Inferior parietal cortex (tissue), 1 donor: ENCODE measurements around the gene STAT3.
"Not testable (repeated sequence)": the region's sequence is repeated elsewhere in the genome, so short reads cannot be mapped to it uniquely, and the experiment has no call there.

Source experiments
- DNase-seq: peaks from one replicate; pipeline ENCODE4 v3.0.0-alpha.2; 2016; ENCODE audit errors: extremely low spot score

STAT3 gene

DNA sequence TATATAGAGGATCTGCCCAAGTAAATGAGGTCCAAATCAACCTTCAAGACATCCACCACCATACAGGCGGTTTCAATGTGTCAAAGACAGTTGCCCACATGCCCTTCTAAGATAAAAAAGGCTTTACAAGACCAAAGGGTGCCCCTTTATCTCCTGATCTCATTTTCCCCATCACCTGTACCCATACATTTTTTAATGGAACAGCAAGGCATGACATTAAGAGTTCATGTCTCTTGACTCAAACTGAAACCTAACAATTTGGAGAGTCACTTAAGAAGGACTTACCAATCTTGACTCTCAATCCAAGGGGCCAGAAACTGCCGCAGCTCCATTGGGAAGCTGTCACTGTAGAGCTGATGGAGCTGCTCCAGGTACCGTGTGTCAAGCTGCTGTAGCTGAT, 40.1 kb downstream of the STAT3 start:
- DNase-seq, result no peak

DNA sequence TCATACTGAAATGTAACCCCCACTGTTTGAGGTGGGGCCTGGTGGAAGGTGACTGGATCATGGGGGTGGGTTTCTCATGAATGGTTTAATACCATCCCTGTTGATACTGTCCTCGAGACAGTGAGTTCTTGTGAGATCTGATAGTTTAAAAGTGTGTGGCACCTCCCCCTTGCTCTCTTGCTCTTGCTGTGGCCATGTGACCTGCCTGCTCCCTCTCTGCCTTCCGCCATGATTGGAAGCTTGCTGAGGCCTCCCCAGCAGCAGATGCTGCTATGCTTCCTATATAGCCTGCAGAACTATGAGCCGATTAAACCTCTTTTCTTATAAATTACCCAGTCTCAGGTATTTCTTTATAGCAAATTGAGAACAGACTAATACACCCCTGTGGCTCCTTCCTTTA, 40.6 kb downstream of the STAT3 start:
- DNase-seq, result no peak

DNA sequence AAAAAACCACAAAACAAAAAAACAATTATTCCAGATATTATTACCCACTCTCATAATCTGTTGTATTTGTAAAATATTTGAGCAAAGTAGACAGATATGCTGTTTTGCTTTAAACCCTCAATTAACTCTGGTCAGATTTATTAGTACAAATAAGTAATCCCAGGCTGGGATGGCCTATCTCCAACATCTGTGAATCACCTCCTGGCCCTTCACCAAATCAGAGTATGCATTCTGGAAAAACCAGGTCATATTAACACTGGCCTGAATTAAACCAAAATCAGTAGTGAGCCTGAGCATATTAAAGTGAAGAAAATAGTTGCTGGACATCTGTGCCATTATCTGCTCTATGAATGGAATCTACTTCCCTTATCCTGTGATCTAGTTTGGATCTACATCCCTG, 41.0 kb downstream of the STAT3 start:
- DNase-seq, result no peak

DNA sequence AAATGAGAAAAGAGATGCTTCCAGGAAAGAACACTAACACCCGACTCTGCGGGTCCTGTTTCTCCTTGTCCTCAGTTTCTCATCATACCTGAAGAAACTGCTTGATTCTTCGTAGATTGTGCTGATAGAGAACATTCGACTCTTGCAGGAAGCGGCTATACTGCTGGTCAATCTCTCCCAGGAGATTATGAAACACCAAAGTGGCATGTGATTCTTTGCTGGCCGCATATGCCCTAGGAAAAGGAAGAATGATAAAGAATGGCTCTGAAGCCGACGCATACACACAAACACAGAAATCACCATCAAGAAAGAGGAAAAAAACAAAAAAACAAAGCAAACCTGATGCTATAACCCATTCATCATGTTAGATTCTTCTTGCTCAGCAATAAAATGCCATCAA, 41.8 kb downstream of the STAT3 start:
- no peak for DNase-seq

DNA sequence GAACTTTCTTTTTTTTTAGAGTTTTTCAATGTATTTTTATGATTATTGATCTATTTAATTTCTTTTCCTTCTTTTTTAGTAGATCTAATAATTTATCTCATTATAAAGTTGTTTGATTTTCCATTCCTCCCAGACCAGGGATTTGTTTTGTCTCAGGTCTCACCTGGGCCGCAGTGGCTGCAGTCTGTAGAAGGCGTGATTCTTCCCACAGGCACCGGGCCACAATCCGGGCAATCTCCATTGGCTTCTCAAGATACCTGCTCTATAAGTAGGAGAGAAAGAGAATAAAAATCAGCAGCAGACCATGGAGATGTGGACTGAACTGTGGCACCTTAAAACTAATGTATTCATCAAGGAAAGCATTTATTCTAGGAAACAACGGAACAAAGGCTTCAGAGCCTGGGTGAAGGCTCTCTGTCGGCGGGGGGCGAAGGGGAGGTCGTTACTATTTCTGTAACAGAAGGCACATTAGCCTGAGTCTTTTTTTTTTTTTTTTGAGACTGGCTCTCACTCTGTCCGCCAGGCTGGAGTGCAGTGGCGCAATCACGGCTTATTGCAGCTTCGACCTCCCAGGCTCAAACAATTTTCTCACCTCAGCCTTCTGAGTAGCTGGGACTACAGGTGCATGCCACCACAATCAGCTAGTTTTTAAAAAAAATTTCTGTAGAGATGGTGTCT, 42.7 kb downstream of the STAT3 start:
- no peak for DNase-seq

DNA sequence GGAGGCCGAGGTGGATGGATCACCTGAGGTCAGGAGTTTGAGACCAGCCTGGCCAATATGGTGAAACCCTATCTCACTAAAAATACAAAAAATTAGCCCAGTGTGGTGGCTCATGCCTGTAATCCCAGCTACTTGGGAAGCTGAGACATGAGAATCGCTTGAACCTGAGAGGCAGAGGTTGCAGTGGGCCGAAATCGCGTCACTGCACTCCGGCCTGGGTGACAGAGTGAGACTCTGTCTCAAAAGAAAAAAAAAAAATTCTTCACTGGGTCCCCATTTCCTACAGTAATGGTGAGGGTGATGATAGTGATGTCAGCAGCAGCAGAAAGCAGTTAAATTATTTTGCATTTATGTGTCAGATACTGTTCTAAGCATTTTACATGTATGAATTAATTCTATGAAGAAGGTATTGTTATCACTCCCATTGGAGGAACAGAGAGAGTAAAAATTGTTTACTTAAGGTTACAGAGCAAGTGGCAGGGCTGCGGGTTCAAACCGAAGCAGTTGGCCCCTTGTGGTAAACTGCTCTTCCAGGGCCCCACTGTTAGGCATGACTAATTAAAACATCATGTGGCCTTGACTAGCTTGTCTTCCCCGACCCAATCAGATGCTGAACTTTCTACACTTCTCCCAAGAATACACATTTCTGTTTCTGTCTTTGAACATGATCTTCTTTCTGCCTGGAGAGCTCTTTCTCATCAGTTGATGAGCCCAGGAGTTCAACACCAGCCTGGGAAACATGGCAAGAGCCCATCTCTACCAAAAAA, 45.8 kb downstream of the STAT3 start:
- no peak for DNase-seq

DNA sequence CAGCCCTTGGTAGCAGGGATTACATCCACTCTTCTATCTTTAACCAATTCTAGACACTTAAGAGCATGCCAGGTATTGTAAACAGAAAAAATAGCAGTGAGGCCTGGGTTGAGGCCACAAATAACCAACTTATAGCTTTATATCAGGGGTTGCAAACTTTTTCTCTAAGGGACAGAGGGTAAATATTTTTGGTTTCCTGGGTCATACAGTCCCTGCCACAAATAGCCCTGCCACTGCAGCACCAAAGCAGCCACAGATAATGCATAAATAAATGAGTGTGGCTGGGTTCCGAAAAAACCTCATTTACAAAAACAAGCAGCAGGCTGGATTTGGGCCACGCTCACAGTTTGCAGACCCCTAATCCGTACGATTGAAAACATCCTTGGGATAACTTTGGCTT, 46.7 kb downstream of the STAT3 start:
- DNase-seq, result no peak

DNA sequence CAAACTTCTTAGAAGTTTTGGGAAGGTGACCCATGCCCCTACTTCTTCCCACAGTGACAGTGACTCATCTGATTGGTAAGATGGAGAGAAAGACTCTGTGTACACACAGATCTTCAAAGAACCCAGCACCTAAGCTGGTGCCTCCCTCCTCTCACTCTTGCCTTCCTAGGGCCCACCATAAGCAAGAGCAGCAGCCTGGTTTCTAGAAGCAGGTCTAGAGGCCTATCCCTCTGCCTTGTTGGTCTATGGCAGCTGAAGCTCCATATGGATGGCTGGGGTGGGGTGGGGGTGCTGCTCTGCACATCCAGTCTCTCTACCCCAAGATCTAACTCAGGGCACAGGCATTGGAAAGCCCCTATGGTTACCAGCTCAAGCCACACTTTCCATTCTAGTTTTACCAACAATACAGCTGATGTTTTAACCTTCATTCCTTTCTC, 47.5 kb downstream of the STAT3 start:
- no peak for DNase-seq

DNA sequence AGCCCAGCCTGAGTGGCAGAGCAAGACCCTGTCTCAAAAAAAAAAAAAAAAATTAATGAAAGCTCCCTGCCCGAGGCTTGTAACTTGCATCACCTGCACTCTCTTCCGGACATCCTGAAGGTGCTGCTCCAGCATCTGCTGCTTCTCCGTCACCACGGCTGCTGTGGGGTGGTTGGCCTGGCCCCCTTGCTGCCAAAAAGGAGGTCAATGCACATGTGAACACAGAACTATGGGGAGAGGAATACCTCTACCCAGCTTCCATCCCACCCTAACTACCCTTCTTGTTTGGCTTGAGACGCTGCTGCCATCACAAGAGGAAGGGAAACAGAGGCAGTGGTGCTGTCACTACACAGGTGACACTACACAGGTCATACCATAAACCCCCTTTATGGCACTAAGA, 49.0 kb downstream of the STAT3 start:
- no peak for DNase-seq

DNA sequence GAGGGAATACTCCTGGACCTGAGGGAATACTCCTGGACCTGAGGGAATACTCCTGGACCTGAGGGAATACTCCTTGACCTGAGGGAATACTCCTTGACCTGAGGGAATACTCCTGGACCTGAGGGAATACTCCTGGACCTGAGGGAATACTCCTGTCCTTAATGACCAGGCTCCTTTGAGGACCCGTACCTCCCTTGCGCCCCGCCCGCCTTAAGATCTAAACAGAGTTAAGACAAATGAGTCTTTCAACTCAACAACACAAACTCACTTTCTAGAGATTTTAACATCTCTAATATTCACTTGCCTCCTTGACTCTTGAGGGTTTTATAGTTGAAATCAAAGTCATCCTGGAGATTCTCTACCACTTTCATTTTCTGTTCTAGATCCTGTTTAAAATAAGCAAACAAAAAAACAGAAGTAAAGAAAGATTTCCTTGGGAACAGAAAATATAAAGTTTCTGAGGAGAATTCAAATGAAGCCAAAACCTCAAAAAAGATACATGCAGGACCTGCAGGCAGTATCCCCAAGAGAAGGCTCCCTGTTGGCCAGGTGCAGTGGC, 49.7 kb downstream of the STAT3 start:
- DNase-seq, result no peak

DNA sequence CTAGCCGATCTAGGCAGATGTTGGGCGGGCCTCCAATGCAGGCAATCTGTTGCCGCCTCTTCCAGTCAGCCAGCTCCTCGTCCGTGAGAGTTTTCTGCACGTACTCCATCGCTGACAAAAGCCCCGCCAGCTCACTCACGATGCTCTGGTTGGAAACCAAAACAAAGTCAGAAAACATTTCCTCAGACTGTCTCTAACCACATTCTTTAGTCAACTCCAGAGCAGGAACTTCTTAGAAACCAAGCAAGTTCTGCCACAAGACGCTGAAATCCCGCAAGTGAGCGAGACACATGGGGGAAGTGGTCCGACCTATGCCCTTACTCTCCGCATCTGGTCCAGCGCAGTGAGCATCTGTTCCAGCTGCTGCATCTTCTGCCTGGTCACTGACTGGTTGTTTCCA, 50.8 kb downstream of the STAT3 start:
- no peak for DNase-seq

DNA sequence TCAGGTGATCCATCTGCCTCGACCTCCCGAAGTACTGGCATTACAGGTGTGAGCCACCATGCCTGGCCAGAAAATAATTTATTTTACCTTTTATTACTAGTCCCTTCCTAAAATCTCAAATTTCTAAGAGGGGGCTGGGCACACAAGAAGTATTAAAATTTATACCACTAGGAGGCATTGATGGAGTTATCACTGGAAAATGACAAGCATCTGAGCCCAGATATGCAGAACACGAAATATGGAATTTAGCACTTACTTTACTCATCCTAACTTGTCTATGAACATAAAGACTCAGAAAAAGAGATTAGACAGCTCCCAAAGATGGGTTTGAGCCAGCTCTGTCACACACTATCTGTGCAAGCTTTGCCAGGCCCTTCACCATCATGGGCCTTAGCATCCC, 53.6 kb downstream of the STAT3 start:
- DNase-seq, result no peak

DNA sequence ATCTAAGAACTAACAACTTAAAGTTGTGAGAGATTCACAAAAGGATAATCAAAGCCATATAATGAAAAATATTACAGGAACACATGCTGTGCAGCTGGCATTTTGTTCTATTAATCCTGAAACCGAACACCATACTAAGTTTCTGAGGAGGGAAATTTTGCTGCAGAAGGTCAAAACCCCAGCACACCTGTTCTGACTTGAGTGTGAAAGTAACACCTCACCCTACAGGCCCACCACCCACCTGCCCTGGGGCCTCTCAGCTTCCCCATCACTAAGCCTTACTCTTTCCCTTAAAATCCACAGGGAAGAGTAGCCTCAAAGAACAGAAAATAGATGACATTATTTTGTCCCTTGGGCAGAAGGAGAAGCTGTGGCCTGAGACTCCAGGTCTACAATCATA, 55.2 kb downstream of the STAT3 start:
- DNase-seq, result no peak

DNA sequence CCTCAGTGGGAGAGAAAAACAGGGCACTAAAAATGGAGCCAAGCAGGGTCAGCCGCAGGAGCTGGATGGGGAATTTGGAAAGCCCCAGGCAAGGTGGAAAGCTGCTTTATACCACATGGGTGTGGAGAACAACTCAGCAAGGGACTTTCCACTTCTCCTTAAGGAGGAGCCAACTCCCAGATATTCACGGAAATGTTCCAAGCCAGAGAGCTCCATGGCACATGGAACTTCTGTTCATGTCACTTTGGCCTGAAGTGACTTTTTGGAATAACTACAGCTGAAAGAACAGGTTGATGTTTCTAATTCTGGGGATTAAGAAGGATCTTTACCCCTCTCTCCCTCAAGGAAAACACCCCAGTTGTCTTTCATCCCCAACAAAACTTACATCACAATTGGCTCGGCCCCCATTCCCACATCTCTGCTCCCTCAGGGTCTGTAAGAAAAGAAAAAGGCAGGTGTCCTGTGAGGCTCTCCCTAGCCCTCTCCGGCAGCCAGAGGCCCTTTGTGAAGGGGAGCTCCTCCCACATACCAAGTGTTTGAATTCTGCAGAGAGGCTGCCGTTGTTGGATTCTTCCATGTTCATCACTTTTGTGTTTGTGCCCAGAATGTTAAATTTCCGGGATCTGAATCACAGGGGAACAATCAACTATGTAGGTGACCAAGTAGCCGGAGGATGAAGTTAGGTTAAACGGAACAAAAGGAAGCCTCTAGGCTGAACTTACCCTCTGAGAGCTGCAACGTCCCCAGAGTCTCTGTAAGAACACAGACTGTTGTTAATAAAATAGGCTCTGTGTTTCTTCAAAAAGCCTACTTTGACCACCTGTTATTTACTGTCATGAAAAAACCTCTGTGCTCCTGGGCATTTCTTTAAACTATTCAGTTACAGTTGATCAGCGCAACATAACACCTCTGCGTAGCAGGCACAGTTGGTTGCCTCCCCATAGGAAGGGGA, 58.9 kb downstream of the STAT3 start:
- no peak for DNase-seq

DNA sequence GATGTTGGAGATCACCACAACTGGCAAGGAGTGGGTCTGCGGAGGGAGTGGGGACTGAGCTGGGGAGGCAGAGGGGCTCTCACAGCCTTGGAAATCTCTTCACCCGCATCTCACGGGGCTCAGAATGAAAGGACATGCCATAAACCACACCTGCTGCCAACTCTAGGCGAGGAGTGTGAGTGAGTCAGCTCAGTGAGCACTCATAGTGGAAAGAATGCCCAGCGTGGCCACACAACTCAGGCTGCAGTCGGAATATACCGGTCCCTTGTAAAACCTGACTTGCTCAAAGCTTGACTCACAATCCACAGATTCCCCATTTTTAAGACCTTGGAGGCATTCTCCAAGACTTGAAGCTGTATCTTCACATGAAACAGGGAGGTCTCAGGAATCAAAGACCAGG, 63.2 kb downstream of the STAT3 start:
- no peak for DNase-seq

DNA sequence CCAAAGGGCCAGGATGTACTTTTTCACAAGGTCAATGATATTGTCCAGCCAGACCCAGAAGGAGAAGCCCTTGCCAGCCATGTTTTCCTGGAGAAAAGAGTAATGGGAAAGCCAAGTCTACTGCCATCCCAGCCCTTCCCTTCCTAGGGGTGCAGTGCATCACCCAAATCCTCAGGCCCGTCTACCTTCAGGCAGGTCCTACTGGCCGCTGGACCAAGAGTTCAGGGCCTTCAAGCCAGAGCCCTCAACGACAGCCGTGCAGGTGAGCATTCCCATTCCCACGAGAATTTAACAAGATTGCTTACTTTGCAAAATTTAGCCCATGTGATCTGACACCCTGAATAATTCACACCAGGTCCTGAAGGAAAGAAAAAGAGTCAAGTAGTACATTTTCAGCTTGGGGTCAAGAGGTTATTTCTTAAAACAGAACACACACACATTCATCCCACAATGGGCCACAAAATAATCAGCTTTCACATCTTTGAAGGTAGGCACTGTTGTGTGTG, 64.9 kb downstream of the STAT3 start:
- no peak for DNase-seq

DNA sequence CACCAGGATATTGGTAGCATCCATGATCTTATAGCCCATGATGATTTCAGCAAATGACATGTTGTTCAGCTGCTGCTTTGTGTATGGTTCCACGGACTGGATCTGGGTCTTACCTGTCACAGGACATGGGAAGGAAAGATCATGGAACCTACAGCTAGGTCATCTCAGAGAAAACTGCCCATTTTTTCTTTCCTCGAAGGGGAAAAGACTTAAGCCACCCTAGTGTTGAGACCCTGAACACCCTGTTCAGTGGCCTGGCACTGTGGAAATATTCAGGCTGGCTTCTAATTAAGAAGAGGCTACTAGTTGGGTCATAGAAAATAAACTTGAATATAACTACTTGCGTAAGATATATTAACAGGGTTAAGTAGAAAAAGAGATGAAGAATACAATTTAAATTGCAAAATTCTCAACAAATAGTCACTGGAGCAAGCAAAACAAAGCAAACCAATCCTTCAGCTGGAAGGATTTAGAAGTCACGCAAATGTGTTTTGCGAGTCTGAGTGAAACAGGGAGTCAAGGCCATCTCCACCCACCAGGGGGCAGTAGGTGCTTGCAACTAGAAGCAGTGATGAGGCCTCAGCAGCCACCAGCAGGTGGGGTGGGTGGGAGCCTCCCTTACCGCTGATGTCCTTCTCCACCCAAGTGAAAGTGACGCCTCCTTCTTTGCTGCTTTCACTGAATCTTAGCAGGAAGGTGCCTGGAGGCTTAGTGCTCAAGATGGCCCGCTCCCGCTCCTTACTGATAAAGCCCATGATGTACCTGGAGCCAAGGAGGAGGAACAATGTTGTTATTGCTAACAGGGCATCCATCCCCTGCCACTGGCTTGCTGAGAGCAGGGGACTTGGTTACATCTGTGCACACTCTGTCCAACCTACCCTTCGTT, 65.6 kb downstream of the STAT3 start:
- DNase-seq, result peak; percentile 96

DNA sequence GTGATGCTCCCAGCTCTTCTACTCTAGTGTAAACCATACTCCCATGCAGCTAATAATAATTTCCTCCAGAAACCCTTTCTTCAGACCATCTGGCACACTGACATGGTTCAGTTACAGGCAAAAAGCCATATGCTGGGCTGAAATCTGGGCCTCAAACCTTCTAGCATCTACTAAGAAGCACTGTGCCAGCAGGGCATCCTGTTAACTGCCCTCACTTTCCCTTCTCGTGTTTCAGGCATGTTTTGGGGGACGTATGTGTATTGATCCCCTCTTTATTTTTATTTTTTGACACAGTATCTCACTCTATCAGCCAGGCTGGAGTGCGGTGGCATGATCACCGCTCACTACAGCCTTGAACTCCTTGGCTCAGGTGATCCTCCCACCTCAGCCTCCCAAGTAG, 66.7 kb downstream of the STAT3 start:
- no peak for DNase-seq

DNA sequence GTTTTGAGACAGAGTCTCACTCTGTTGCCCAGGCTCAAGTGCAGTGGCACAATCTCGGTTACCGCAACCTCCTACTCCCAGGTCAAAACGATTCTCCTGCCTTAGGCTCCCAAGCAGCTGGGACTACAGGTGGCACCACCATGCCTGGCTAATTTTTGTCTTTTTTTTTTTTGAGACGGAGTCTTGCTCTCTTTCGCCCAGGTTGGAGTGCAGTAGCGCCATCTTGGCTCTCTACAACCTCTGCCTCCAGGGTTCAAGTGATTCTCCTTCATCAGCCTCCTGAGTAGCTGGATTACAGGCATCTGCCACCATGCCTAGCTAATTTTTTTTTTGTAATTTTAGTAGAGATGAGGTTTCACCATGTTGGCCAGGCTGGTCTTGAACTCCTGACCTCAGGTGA, 70.3 kb downstream of the STAT3 start:
- DNase-seq, result not testable (repeated sequence)

DNA sequence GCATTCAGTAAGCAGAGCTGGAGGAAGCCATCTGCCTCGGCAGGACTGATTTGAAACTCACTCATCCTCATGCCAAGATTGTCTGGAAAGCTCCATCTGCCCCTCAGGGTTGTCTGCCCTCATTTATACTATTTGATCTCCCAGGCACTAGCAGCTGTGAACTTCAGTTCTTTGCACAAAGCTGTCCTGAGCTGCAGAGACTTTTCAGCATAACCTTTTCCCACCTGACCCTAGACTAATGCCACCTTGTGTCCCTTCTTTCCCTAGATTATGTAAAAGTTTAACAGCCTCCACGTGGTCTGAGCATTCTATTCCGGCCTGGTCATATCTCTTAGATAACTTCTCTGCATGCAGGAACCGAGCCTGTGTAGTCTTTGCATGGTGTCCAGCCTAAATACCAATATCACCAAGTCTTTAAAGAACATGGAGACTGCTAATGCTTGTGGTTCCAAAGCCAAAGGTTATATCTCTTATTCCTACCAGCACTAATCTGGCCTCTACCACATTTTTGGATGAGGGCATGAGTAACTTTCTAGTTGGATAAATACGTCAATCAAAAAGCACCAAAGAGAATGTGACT, 70.9 kb downstream of the STAT3 start:
- no peak for DNase-seq

DNA sequence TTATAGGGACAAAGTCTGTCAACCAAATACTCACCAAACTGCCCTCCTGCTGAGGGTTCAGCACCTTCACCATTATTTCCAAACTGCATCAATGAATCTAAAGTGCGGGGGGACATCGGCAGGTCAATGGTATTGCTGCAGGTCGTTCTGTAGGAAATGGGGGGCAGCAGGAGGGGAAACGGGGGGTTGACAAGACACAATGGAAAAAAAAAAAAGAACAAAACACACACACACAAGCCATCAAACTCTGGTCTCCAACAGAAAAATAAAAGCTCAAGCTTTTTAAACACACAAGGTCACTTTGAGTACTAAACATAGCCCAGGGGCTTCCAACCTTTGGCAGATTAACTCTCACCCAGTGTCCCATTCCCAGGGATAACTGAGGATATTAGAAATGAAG, 71.5 kb downstream of the STAT3 start:
- no peak for DNase-seq
